ENCODE data around the gene KIF25.

DNA sequence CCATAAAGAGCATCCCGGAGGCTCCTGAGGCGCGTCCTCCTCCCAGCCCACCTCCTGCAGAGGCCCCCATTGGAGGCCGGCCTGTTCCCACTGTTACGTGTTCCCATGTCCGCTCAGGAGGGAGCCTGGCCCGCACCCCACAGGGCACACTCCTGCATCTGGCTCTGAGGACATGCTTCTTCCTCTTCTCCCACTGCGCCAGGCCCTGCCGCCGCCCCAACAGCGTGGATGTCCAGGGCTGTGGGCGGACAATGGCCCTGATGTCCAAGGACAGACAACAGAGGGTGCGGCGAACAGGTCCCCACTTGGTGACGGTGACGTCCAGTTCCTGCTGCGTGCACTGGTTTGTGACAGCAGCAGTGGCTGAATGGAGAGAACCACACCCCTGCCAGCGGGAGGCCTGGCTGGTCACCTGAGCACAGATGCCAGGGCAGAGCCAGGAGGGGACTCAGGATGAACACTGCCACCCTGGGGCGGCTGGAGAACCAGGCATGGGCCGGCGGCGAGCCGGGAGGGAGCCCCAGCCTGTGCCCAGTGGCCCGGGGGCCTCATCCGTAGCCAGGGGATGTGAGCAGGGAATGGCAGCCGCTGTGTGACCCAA, 54.9 kb downstream of the KIF25 start:
- TF ChIP-seq, protein P1, sequence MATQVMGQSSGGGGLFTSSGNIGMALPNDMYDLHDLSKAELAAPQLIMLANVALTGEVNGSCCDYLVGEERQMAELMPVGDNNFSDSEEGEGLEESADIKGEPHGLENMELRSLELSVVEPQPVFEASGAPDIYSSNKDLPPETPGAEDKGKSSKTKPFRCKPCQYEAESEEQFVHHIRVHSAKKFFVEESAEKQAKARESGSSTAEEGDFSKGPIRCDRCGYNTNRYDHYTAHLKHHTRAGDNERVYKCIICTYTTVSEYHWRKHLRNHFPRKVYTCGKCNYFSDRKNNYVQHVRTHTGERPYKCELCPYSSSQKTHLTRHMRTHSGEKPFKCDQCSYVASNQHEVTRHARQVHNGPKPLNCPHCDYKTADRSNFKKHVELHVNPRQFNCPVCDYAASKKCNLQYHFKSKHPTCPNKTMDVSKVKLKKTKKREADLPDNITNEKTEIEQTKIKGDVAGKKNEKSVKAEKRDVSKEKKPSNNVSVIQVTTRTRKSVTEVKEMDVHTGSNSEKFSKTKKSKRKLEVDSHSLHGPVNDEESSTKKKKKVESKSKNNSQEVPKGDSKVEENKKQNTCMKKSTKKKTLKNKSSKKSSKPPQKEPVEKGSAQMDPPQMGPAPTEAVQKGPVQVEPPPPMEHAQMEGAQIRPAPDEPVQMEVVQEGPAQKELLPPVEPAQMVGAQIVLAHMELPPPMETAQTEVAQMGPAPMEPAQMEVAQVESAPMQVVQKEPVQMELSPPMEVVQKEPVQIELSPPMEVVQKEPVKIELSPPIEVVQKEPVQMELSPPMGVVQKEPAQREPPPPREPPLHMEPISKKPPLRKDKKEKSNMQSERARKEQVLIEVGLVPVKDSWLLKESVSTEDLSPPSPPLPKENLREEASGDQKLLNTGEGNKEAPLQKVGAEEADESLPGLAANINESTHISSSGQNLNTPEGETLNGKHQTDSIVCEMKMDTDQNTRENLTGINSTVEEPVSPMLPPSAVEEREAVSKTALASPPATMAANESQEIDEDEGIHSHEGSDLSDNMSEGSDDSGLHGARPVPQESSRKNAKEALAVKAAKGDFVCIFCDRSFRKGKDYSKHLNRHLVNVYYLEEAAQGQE (IDR thresholded peaks at IDR 0.05; ENCODE audit: insufficient read depth in 1 of 2, low read depth in 2 of 2, low read length in 2 of 2): no peak
- TF ChIP-seq POLR2AphosphoS5 (IDR thresholded peaks at IDR 0.05; ENCODE audit: low read depth, low read length) (no peak), TAF1 (IDR thresholded peaks at IDR 0.05; ENCODE audit: borderline replicate concordance, insufficient read depth, low read length) (no peak), SIN3A (IDR thresholded peaks at IDR 0.05; ENCODE audit: borderline replicate concordance, insufficient read depth, low read length) (no peak), FOXP2 (optimal IDR thresholded peaks at IDR 0.05; ENCODE audit: borderline replicate concordance, extremely low read depth, extremely low read length, insufficient read depth) (no peak)

Data from PFSK-1 (cell line).